ENCODE results near the gene TRH. TPM values are rescaled to one million over a fixed set of nuclear protein-coding genes. Genes with fewer than 3 reads are reported as not detected.

The TRH gene
- total and polyA plus RNA-seq, 12 donors, result 0.01 to 0.28 TPM; not detected in 10

GRCh38 chr3:129940086-129940485 is 34.4 kb upstream of the TRH start:
- no peaks in the 10 kb centered on the region for H3K36me3 ChIP-seq
- H3K27ac ChIP-seq, result no peak overlapping the region
- 84 to 88% methylated on average over 3 of the region's 3 CpGs for WGBS, 2 donors
- H3K4me1 ChIP-seq, result peaks cover 0 to 4% (median 0%) of the 10 kb centered on the region in 9 donors
- DNase-seq, result no peak
- peaks cover 0 to 9% (median 0%) of the 10 kb centered on the region in 7 donors for H3K27me3 ChIP-seq
- H3K9me3 ChIP-seq, result no peaks in the 10 kb centered on the region
- no peak overlapping the region for H3K4me3 ChIP-seq
- no peak for ATAC-seq
- intact Hi-C loops (cut with DNase I), result loop anchor here (5.0 to 10.0 kb wide), 6 partner anchors 52 to 167 kb away; no protein-coding TSS in a partner anchor
- no peak for TF ChIP-seq CTCF (IDR thresholded peaks at IDR 0.05)

GRCh38 chr3:129942296-129942695 is 32.2 kb upstream of the TRH start:
- peak; percentile 51 to 80 (median 75) for TF ChIP-seq CTCF (IDR thresholded peaks at IDR 0.05)
- Histone ChIP-seq H3K4me1 (peaks cover 0 to 2% (median 0%) of the 10 kb centered on the region in 9 donors), H3K4me3 (no peak overlapping the region), H3K27me3 (peaks cover 0 to 9% (median 0%) of the 10 kb centered on the region in 7 donors), H3K27ac (no peak overlapping the region), H3K9me3 (peaks cover 0 to 6% (median 0%) of the 10 kb centered on the region in 11 donors), H3K36me3 (no peaks in the 10 kb centered on the region)
- intact Hi-C loops (cut with DNase I), result loop anchor here (5.0 to 10.0 kb wide), 6 partner anchors 50 to 165 kb away; no protein-coding TSS in a partner anchor
- ATAC-seq (peak; percentile 81 to 92 (median 86)), DNase-seq (peak; percentile 49)
- 14 to 17% methylated on average over 7 of the region's 7 CpGs for WGBS, 2 donors

GRCh38 chr3:129943020-129943419 is 31.5 kb upstream of the TRH start:
- 80 to 90% methylated on average over 3 of the region's 3 CpGs for WGBS, 2 donors

GRCh38 chr3:129944709-129945108 is 29.8 kb upstream of the TRH start:
- intact Hi-C loops (cut with DNase I), result loop anchor here (5.0 to 10.0 kb wide), 6 partner anchors 48 to 163 kb away; no protein-coding TSS in a partner anchor
- no peak for ATAC-seq
- no peak for TF ChIP-seq CTCF (IDR thresholded peaks at IDR 0.05)

More at GRCh38 chr3:129943020-129943419, 31.5 kb upstream of the TRH start:
- no peak overlapping the region for H3K27ac ChIP-seq
- H3K27me3 ChIP-seq, result peaks cover 0 to 10% (median 0%) of the 10 kb centered on the region in 7 donors
- no peak overlapping the region for H3K4me3 ChIP-seq
- H3K36me3 ChIP-seq, result no peaks in the 10 kb centered on the region
- intact Hi-C loops (cut with DNase I), result loop anchor here (5.0 to 10.0 kb wide), 6 partner anchors 49 to 164 kb away; no protein-coding TSS in a partner anchor
- ATAC-seq (no peak), DNase-seq (no peak)
- H3K9me3 ChIP-seq, result peaks cover 0 to 10% (median 0%) of the 10 kb centered on the region in 11 donors
- no peaks in the 10 kb centered on the region for H3K4me1 ChIP-seq
- TF ChIP-seq CTCF (IDR thresholded peaks at IDR 0.05), result no peak

More at GRCh38 chr3:129944709-129945108, 29.8 kb upstream of the TRH start:
- DNase-seq, result no peak
- 93 to 95% methylated on average over 7 of the region's 7 CpGs for WGBS, 2 donors
- H3K4me1 ChIP-seq, result no peaks in the 10 kb centered on the region
- H3K9me3 ChIP-seq, result peaks cover 0 to 10% (median 0%) of the 10 kb centered on the region in 11 donors
- no peaks in the 10 kb centered on the region for H3K36me3 ChIP-seq
- H3K27me3 ChIP-seq, result peaks cover 0 to 10% (median 0%) of the 10 kb centered on the region in 7 donors
- H3K4me3 ChIP-seq, result no peak overlapping the region
- H3K27ac ChIP-seq, result no peak overlapping the region
